Measurements from ENCODE around the gene ZNF331. TPM values are rescaled to one million over a fixed set of nuclear protein-coding genes. Genes with fewer than 3 reads are reported as not detected.
"Not testable (repeated sequence)": the region's sequence is repeated elsewhere in the genome, so short reads cannot be mapped to it uniquely, and the experiment has no call there.

Gene ZNF331
- total and polyA plus RNA-seq, 2 of the 4 experiments (the other 2 are of a cell fraction): 6.6 to 11.1 TPM

DNA sequence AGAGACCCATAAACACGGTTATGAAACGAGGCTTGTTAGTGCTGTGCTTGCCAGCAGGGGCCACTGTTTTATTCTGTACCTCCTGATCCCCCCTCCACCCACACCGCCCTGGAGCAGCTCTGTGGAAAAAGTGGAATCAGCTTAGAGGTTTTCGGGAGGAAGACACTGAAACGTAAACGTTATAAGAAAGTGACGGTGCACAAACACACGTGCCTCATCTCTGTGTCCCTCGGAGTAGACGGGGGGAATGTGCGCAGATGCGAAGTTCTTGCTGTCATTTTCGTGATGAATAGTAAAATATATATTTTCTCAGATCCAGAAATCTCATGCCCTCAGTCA, 33.6 kb upstream of the ZNF331 start:
- POLR2A ChIA-PET (ENCODE audit: unreplicated experiment); H2AK5ac ChIP-seq (ENCODE audit: low read depth, low read length); BruUV-seq (replicated peaks); H3K79me1 ChIP-seq (ENCODE audit: low read depth in 1 of 2, low read length in 2 of 2); H3K14ac ChIP-seq (replicated peaks; ENCODE audit: low read depth, low read length); H2AK9ac ChIP-seq (replicated peaks; ENCODE audit: low read depth, low read length, poor library complexity); H3K9me1 ChIP-seq (ENCODE audit: insufficient read depth, low read length); H3K56ac ChIP-seq (ENCODE audit: extremely low read depth, insufficient read depth, low read length); intact Hi-C loops (cut with micrococcal nuclease); H2BK120ac ChIP-seq (ENCODE audit: low read depth, low read length); H4K5ac ChIP-seq (ENCODE audit: low read depth, low read length); H2BK15ac ChIP-seq (ENCODE audit: low read depth, low read length); H3K9me3 ChIP-seq (ENCODE audit: control insufficient read depth, insufficient read depth, low read length); in situ Hi-C loops (cut with MboI; ENCODE audit: low sequenced_read_pairs); H3K27me3 ChIP-seq (ENCODE audit: control insufficient read depth, insufficient read depth, low read length); CTCF ChIA-PET; H4K91ac ChIP-seq (ENCODE audit: insufficient read depth, low read depth, low read length); dilution Hi-C loops (cut with HindIII; ENCODE audit: low sequenced_read_pairs, unreplicated experiment); H2BK20ac ChIP-seq (ENCODE audit: low read depth, low read length); H3K23ac ChIP-seq (ENCODE audit: low read depth, low read length); H3K27ac ChIP-seq (ENCODE audit: insufficient read depth, low read length); H4K8ac ChIP-seq (ENCODE audit: low read depth in 2 of 2, low read length in 2 of 2); H3K4ac ChIP-seq (ENCODE audit: low read depth, low read length); H3K36me3 ChIP-seq (ENCODE audit: control insufficient read depth, insufficient read depth, low read length); H3K18ac ChIP-seq (ENCODE audit: low read depth, low read length); H3K4me1 ChIP-seq (ENCODE audit: control insufficient read depth, insufficient read depth, low read length); H4K20me1 ChIP-seq (ENCODE audit: insufficient read depth, low read length); H2BK5ac ChIP-seq (ENCODE audit: low read depth, low read length, poor library complexity, severe bottlenecking): not testable (repeated sequence)
- ATAC-seq (ENCODE audit: low read depth) (peak; percentile 83), DNase-seq (peak; percentile 13)
- peak overlapping the region; percentile 18 for H3K4me3 ChIP-seq (ENCODE audit: insufficient read depth, low read depth, low read length)
- H2AFZ ChIP-seq (replicated peaks; ENCODE audit: low read length, poor library complexity): peak overlapping the region; percentile 86
- H3K9ac ChIP-seq (ENCODE audit: low read depth, low read length): peak overlapping the region; percentile 53; the same call in 1 of the 2 replicates
- no CpG with 5 or more reads among the region's 13 CpGs for WGBS, 2 experiments (ENCODE audit: extremely low coverage in 2 of 2, insufficient read length in 1 of 2)
- H3K4me2 ChIP-seq (ENCODE audit: low read depth, low read length): peak overlapping the region; percentile 84

All from IMR-90 (cell line).